ENCODE measurements around the gene MMAB.

Gene MMAB

GRCh38 chr12:109517619-109518018, 55.7 kb downstream of the MMAB start:
- no peak for DNase-seq (ENCODE audit: low read depth, low spot score)

GRCh38 chr12:109513977-109514376, 59.3 kb downstream of the MMAB start:
- DNase-seq (ENCODE audit: low read depth, low spot score) = no peak

- no peak for DNase-seq (ENCODE audit: low read depth, low spot score)
Measured at GRCh38 chr12:109513051-109513450, 60.3 kb downstream of the MMAB start.

- DNase-seq (ENCODE audit: low read depth, low spot score) = no peak
Measured at GRCh38 chr12:109512608-109513007, 60.7 kb downstream of the MMAB start.

- no peak for DNase-seq (ENCODE audit: low read depth, low spot score)
Measured at GRCh38 chr12:109510196-109510595, 63.1 kb downstream of the MMAB start.

- DNase-seq (ENCODE audit: low read depth, low spot score) = no peak
Measured at GRCh38 chr12:109504068-109504467, 69.2 kb downstream of the MMAB start.

Measured in brain pericyte (primary cell).